ENCODE measurements around the gene HTR5A. TPM values are rescaled to one million over a fixed set of nuclear protein-coding genes. Genes with fewer than 3 reads are reported as not detected.

Gene HTR5A
- total and polyA plus RNA-seq, 5 donors = not detected

Other genes with a start within 250 kb of the HTR5A start
- gene PAXIP1, start 67.2 kb upstream of the HTR5A start, total RNA-seq = 1 to 10 TPM; 7.1 to 7.8 (median 7.5) TPM
- gene PAXIP1, start 67.2 kb upstream of the HTR5A start, polyA plus RNA-seq = 5.3 TPM
- gene INSIG1, start 227.6 kb downstream of the HTR5A start, total RNA-seq = 10 to 100 TPM; 14.1 to 19.6 (median 15.5) TPM
- gene INSIG1, start 227.6 kb downstream of the HTR5A start, polyA plus RNA-seq = 21.5 TPM